OCI-LY1 (cell line): ENCODE results near the gene GABBR2.

Experiments used
- CTCF ChIP-seq: fragments of 200-600 bp; sonication (generic), shearing (Covaris generic); IDR thresholded peaks from 2 replicates; pipeline ENCODE4 v1.5.1; 2017; ENCODE audit warnings: mild to moderate bottlenecking, antibody characterized with exemption, low read length, moderate library complexity, mixed read lengths
- EZH2 ChIP-seq: fragments of 200-600 bp; sonication (generic), shearing (Covaris generic); IDR thresholded peaks from 2 replicates; pipeline ENCODE4 v1.8.0; 2017; ENCODE audit warnings: borderline replicate concordance, mixed run types, mild to moderate bottlenecking, antibody characterized with exemption, low read length, moderate library complexity, mixed read lengths

GRCh38 chr9:98576859-98577258, 131.9 kb downstream of the GABBR2 start:
- TF ChIP-seq CTCF (no peak), EZH2 (no peak)
